CD4-positive, alpha-beta T cell treated with Interleukin-12 subunit alpha and Interleukin-12 subunit beta, for 1 hour (primary cell): ENCODE data around the gene USP43.
"Not testable (repeated sequence)": the region's sequence is repeated elsewhere in the genome, so short reads cannot be mapped to it uniquely, and the experiment has no call there.

Source experiments
- DNase-seq: peaks from one replicate; pipeline ENCODE4 v3.0.0-alpha.2; 2020

The USP43 gene

DNA sequence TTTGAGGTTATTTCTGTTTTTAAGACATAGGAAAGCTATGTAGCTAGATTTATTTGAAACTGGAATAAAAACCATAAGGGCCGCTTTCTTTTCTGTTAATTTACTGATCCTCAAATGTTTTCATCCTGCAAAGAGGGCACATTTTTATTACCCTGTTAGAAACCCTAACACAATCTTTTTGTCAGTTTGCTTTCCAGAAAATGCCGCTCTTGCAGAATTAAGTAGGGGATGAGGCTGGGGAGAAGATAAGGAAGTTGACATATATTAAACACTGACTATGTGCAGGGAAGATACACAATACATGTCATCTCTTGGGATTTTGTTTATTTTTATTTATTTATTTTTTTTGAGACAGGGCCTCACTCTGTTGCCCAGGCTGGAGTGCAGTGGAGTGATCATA is 15.7 kb downstream of the USP43 start:
- DNase-seq: no peak

DNA sequence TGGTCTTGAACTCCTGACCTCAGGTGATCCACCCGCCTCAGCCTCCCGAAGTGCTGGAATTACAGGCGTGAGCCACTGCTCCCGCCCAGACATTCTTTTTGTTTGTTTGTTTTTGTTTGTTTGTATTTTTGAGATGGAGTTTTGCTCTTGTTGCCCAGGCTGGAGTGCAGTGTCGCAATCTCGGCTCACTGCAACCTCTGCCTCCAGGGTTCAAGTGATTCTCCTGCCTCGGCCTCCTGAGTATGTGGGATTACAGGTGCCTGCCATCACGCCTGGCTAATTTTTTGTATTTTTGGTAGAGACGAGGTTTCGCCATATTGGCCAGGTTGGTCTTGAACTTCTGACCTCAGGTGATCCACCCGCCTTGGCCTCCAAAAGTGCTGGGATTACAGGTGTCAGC is 18.2 kb downstream of the USP43 start:
- DNase-seq: not testable (repeated sequence)

DNA sequence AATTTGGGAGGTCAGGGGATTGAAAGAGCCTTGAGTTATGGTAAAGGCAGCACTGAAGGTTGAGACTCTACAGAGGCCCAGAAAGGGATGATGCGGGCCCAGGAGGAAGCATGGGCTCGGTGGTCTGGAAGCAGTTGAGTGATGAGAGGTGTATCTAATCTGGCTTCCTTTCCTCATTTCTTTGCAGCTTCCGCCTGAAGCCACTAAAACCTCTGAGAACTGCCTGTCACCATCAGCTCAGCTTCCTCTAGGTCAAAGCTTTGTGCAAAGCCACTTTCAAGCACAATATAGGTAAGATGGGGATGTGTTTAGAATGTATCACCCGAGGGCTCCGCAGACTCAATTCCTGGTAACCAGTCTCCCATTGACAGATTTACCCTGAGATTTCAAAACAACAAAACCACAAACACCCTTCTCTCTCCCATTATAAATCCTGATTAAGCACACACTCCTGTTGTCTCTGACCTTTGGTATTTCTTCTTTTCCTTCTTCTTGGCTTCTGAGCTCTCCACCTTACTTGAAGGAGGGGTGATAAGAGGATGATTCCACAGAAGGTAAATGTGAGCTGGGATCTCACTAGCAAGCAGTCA is 21.2 kb downstream of the USP43 start:
- no peak for DNase-seq

DNA sequence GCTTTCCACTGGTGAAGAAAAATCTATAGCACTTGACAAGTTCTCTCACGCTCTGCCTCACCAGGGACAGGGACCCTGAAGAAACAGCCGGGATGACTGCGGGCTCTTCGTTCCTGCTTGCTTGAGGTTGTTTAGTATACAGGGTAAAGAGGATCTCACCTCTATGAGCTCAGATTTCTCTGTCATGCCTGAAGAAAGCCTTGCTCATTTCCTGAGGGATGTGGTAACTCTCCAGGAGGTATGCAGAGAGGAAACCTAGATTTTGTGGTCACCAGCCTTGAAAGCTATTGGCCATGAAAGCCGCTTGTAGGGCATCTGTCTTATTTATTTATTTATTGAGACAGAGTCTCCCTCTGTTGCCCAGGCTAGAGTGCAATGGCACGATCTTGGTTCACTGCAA is 23.2 kb downstream of the USP43 start:
- DNase-seq: no peak

DNA sequence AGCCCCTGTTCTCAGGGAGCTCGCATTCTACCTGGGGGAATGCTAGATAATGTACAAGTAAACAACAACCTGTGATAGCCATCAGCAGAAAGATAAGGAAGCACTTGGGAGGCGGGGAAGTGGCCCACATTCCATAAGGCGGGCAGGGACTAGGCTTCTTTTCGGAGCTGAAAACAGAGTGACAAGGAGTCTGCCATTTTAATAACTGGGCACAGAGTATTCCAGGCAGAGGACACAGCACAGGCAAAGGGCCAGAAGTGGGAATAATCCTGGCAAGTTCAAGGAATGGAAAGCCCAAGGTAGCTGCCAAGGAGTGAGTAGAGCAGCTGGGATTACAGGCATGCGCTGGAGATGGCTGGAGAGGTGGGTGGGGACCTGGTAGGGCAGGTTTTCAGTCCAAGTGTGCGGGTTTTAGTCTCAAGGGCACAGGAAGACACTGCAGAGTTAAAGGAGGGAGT is 24.3 kb downstream of the USP43 start:
- no peak for DNase-seq

DNA sequence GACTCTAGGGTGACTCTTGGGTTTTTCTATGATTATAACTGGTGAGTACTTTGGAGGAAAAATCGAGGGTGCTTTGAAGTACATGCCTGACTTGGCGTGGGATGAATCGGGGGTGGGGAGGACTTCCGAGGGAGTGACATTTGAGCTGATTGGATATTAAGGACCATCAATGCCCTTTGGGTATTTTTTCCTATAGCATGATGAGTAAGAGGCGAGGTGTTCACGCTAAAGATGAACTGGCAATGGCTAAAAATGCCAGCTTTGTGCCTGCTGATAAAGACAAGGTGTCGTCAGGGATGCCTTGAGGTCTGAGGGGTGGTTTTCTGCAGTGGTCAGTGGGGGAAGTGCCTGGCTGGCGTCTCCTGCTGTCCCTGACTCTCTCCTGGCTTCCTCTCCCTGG is 25.3 kb downstream of the USP43 start:
- DNase-seq: no peak

DNA sequence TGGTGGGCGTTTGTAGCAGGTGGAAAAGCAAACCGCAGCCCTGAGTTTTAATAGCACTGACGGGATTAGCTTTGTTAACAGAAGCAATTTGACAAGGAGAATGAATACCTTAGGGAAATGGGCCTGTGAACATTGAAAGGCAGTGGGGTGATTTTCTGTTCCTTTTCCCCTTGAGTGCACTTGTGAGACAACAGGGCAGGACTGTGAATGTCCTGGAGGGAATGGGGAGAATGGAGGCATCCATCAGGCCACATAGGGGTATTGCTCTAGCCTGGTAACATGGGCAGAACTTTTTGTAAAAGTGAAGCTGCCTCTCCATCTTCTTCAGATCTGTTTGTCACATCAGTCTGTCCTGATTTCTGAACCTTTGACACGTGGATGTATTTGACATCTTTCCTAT is 26.2 kb downstream of the USP43 start:
- no peak for DNase-seq

DNA sequence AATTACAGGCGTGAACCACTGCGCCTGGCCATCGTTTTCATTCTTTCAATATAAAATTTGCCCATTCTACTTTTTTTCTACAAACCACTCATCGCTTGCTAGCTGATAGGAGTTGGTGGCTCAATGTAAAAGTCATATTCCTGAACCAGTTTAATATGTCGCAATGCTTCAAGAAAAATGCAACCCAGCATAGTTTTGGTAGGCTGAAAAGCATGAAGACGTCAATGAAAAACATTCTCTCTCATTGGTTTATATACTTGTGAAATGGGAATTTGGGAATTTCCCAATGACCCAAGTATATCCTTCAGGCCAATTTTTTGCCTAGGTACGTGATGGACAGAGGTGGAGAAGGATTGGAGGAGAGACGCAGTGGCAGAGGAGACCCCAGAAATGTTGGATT is 26.9 kb downstream of the USP43 start:
- DNase-seq: no peak

DNA sequence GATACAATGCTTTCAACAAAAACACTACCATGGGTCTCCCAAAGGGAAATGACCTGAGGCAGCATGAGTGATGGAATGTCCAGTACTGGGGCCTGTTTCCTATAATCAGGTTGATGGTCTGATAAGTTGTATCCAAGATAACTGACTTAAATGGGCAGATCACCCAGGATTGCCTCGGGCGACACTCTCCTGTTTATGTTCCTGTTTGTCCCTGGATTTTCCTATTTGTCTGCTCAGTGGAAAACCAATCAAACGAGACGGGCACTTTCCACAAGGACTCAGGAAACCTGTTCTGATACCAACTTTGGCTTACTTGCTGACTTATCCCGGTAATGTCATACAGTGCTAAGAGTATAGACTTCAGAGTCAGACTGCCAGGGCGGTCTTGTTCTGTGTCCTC is 27.4 kb downstream of the USP43 start:
- DNase-seq: no peak

DNA sequence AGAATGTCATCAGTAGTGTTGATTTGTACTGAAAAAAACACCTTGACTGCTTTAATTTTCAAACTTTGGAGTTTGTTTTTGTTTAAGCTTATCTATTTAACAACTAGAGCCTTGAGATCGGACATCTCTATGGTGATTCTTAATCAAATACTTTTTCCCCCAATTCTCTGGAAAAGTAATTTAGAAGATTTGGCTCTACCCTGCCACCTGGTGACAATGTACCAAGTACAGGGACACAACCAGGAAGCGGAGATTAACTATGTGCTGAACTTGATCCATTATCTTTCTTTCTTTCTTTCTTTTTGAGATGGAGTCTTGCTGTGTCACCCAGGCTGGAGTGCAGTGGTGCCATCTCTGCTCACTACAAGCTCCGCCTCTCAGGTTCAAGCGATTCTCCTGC is 30.8 kb downstream of the USP43 start:
- DNase-seq: no peak

DNA sequence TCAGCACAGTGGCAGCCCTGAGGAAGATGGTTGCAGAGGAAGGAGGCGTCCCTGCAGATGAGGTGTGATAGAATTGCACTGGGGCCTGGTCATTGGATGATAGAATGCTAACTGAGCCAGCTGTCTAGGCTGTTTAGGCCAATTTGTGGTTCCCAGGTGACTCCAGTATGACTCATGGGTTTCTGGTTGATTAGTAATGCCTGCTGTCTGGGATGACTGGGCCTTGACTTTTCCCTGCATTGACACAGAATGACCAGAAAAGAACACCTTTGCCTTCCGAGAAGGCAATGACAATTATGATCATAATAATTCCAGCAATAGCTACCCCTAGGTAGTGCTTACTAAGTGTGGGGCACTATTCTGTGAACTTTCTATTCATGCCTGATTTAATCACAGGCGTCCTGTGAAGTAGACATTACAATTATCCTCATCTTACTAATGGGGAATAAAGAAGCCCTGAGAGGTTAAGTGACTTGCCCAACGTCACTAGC is 31.5 kb downstream of the USP43 start:
- DNase-seq: no peak

DNA sequence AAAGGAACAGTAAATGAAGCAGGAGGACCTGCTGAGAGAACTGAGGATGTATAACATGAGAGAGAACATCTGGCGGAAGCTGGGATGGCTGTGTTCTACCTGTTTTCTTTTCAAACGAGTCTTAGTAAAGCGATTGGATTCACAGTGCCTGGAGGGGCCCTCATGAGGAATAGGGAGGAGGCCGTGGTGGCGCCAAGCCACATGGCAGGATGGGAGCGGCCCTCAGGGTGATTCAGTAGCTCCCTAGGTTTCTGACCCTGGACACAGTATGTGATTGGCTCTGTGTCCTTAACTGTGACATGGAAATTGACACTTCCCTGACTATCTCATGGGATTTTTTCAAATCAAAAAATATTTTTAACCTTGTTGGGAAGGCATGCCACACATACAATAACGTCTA is 32.1 kb downstream of the USP43 start:
- no peak for DNase-seq

DNA sequence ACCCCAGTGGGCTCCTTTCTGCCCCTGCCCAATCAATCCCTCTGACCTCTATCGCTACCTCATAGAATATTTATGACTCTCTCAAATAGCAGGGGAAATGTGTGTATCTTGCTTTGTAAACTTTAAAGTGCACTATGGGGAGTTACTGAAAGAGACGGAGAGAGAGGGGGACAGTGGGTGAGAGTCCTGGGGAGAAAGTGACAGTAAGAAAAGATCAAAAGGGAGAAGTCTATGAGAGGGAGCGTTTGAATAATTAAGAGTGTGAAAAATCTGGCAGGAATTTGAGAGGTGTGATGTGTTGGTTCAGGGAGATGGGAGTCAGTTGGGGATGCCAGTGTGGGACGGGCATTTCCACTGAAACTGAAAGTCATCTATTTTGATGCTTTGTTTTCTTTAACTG is 32.6 kb downstream of the USP43 start:
- no peak for DNase-seq

DNA sequence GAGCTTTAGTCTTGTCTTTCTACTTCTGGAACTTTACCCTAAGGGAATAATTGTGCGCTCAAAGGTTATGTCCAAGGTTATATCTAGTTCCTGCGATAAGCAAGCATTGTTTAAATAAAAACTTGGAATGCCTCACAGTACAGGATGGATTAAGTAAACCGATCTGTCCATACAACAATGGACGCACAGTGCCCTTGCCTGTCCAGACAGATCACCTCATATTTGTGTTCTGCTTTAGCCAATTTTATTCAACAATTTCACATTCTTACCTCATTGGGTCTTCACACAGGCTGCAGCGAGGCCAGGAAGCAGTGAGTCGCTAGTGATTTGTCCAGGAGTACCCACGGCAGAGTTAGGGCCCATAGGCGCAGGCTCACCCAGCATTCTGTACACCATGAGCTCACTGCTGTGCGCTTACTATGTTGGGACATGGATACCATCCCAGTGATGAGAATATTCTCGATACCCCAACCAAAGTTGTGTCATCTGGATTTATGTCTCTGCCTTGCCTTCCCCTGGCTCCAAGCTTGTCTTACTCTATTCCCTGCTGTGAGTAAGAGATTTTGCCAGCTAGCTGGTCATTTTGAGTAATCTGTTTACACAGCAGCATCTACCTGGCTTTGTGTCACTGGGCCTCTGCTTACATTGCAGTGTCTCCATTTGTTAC is 39.8 kb downstream of the USP43 start:
- no peak for DNase-seq

DNA sequence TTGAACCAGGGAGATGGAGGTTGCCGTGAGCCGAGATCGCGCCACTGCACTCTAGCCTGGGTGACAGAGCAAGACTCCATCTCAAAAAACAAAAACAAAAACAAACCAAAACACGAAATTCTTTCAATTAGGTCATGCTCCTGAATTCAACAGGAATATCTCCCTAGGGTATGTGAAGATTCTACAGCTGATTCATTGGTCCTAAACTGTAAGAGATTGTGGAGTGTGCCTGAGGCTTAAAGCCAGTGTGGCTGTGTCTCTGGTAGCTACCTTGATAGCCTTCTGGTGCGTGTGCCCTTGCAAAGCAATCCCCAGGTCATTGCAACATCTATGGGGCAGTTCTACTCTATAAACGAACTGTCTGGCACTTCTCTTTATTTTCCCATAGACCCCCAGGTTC is 48.4 kb downstream of the USP43 start:
- no peak for DNase-seq

DNA sequence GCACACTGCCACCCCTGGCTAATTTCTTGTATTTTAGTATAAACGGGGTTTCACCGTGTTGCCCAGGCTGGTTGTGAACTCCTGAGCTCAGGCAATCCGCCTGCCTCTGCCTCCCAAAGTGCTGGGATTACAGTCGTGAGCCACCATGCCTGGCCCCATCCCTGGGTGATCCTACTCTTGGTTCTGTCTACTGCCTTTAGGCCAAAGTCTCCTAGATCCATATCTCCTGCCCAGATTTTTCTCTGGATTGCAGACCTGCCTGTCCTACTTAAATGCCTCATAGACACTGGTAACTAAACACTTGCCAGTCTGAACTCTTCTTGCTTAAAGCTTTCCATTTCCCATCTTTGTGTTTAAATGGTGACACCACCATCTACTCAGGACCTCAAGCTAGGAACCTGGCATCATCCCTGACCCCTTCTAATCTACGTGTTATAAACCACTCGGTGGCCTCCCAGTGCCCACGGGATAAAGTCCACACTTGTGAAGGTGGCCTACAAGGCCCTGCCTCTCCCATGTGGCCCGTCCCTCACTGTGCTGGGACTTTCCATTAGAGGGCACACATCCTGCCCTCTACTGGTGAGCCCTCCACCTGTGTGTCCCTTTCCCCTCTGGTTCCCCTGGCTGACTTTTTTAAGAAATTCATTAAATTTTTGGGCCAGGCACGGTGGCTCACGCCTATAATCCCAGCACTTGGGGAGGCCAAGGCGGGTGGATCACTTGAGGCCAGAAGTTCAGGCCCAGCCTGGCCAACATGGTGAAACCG is 51.1 kb downstream of the USP43 start:
- no peak for DNase-seq

DNA sequence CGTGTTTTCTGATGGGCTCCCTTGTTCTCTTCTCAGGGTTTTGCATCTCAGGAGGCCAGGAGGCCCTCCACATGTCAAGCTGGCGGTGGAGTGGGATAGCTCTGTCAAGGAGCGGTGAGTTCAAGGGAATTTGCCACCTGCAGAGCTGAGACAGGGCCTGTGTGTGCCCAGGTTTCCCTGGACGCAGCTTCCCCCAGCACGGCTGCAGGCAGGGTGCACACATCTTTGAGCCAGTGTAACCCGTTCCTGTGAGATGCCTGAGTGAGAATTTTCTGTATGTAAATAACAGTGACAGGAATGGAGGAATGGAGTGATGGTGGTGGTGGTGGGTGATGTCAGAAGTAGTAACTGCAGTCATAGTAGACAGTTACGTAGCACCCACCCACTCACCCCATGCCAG is 54.8 kb downstream of the USP43 start:
- DNase-seq: no peak

DNA sequence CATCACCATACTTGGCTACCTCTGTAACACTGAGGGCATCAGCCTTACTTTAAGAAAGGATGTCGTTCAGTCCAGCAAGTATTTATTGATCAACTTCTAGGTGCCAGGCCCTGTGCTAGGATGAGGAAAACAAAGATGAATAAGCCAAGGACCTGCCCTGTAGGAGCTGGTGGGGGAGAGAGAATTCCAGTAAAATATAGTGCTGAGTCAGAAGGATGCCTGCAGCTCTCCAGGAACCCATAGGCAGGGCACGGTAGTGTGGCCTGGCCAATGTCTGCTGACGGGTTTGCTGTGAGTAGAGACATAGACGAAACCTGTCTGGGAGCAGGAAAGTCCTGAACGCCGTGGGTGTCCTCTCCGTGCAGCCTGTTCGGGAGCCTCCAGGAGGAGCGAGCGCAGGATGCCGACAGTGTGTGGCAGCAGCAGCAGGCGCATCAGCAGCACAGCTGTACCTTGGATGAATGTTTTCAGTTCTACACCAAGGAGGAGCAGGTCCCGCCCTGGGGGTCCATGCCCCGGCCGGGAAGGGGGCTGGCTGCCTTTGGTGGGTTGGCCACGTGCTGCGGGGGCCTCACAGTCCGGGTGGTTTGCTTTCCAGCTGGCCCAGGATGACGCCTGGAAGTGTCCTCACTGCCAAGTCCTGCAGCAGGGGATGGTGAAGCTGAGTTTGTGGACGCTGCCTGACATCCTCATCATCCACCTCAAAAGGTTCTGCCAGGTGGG is 55.6 kb downstream of the USP43 start:
- DNase-seq: no peak

DNA sequence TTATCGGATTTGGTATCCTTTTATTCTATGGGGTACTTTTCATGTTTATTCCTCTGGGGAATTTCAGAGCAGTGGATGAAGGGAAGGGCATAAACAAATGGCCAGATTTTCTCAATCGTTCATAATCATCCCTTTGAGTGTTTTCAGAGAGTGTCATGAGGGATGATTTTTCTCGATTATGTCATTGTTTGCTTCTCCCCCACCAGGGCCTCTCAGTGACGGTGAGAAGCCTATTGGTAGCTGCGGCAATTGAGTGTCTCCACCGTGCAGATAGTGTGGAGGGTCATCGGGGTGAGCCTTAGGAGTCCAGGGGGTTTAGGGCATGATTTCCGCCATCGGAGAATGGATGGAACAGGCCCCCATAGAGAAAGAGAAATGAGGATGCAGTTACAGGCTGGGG is 57.2 kb downstream of the USP43 start:
- no peak for DNase-seq

DNA sequence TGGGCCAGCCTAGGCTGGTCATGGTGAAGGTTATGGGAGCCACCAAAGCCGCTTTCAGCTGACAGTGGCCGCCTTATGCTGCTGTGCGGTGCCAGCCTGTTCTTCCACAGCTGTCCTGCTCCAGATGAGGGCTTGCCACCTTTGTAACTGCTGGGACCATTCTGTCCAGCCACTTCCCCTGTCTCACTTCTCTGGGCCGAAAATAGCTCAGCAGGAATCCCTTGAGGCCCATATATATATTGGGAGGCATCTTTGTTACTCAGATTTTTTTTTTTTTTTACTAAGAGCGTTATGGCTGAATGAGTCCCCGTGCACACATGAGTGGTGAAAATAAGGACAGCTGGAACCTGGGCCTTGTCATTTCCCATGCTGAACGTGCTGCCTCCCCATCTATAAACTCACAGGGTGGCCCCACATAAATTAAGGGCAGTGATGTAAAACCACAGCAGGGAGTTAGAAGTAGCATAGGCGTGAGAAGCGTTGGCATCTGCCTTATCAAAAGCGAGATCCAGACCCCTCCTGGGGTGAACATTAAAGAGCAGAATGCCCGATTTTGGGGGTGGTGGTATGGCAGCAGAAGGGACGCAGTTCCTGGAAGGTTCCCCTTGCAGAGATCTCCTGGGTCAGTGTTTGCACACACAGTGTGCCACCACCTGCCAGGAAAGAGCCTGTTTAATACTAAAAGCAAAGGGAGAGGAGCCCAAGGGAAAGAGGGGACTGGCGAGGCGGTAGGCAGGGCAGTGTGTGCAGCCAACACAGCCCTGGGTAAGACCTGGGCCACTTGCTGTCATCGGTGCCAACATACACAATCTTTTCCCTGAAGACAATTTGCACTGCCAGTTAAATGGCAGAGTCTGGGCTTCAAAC is 57.8 kb downstream of the USP43 start:
- no peak for DNase-seq

DNA sequence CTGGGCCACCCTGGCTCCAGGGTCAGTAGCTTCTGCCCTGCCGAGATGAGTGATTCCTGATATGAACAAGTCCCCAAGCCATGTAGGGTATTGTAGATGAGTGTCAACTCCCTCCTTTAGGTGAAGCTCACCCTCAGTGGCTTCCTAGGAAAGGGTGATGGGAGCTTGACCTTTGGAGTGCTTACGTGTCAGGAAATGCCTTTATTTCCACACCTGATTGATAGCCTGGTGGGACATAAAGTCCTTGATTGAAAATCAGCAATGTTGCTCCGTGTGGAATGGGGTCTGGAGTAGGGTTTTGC is 58.4 kb downstream of the USP43 start:
- no peak for DNase-seq

DNA sequence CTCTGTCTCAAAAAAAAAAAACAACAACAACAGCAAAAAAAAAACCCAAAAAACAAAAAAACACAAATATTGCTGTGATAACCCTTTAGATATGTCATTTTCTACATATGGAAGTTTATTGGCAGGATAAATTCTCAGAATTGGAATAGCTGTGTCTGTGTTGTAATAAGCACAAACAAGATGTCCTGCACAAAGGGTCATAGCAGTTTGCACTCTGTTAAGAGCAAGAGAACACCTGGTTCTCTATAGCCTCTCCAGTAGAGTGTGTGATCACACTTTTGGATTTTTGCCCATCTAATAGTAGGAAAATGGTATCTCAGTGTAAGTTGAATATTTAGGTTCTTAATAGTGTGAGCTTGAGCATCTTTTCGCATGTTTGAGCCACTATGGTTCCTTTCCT is 60.4 kb downstream of the USP43 start:
- no peak for DNase-seq

DNA sequence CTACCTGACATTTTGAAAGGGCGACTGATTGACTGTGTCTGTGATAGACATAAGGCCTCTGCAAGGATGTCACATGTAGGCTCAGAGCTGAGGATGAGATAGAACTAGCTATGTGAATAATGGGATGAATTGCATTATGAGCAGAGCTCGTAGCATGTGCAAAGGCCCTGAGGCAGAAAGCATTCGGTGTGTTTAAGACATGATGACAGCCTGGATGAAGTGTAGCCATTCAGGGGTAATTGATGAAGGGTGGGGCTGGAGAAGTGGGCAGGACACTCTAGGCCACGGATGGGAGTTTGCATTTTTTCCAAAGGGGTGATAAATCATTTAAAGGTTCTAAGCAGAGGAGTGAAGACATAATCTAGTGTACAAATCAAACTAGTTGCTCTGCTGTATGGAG is 62.6 kb downstream of the USP43 start:
- DNase-seq: no peak
